Measurements from ENCODE around the gene SLC5A11.

Gene SLC5A11

DNA sequence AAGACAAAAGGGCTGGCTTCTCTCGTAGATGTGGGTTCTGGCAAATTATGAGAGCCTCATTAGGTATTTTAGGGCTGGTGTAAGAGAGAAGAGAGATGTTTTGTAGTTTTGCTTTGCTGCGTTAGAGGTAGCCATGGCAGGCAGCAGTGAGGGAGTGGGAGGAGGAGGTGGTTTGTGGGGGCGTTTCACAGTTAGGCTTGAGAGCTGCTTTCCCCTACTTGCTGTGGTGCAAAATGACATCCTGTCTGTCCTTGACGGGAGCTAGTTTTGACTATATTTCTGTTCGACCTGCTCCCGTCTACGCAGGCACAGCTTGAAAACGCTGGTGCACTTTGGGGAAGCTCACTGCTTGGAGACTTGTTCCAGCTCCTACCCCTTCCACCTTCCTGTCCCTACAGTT is 75.5 kb downstream of the SLC5A11 start:
- no peak for TF ChIP-seq CTCF (IDR thresholded peaks at IDR 0.05; ENCODE audit: control extremely low read depth, extremely low read depth, low read depth, missing control alignments)

GRCh38 chr16:24925163-24925562 is 79.4 kb downstream of the SLC5A11 start:
- ChIA-PET CTCF (no interaction called here), POLR2A (no interaction called here)
- no peak for DNase-seq (ENCODE audit: extremely low spot score)
- TF ChIP-seq CTCF (IDR thresholded peaks at IDR 0.05; ENCODE audit: control extremely low read depth, extremely low read depth, low read depth, missing control alignments), result no peak

More for the DNA sequence above, 75.5 kb downstream of the SLC5A11 start:
- ChIA-PET POLR2A (no interaction called here), CTCF (interaction anchor here (1.0 kb wide), 1 partner anchor 14 kb away, joined by 3 read pairs; no protein-coding TSS in a partner anchor)
- no peak for DNase-seq (ENCODE audit: extremely low spot score)

- ChIA-PET CTCF (interaction anchor here (0.8 to 0.9 kb wide), 2 partner anchors 15 to 24 kb away, joined by 3 to 4 read pairs; no protein-coding TSS in a partner anchor), POLR2A (no interaction called here)
- no peak for TF ChIP-seq CTCF (IDR thresholded peaks at IDR 0.05; ENCODE audit: control extremely low read depth, extremely low read depth, low read depth, missing control alignments)
- no peak for DNase-seq (ENCODE audit: extremely low spot score)
Observed at GRCh38 chr16:24929409-24929808, 83.6 kb downstream of the SLC5A11 start.

DNA sequence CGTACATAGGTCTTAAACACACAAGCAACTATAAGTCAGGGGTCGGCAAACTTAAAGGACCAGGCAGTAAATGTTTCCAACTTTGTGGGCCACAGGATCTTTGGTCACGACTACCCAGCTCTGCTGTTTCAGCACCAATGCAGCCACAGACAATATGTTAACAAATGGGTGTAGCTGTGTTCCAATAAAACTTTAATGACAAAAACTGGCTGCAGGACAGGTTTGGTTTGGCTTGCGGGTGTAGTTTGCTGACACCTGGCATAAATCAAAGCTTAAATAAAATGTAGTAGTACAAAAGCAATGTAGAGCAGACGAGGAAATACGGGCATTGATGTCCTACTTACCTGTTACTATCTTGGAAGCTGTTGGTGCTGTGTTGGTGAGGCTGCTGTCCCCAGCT is 84.7 kb downstream of the SLC5A11 start:
- CTCF ChIA-PET, result interaction anchor here (1.3 kb wide), 1 partner anchor 11 kb away, joined by 3 read pairs; no protein-coding TSS in a partner anchor
- TF ChIP-seq CTCF (IDR thresholded peaks at IDR 0.05; ENCODE audit: control extremely low read depth, extremely low read depth, low read depth, missing control alignments), result no peak
- DNase-seq (ENCODE audit: extremely low spot score), result no peak
- POLR2A ChIA-PET, result no interaction called here

DNA sequence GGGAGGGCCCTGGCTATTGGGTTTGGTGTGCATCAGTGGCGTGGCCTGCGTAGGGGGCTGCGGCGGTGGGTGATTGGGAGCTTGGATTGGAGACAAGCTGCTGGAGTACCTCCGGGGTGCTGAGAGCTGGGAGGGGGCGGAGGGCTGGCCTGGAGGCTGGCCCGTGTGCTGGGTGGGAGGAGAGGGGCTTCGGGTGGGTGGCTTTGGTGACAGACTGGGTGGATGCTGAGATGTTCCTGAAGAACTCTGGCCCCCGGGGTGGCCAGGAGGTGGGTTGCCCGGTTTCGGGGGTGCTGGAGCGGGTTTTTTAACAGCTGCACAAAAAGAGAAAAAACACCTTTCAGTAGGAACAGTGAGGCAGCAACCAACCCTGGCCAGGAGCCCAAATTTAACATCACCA is 85.3 kb downstream of the SLC5A11 start:
- no peak for TF ChIP-seq CTCF (IDR thresholded peaks at IDR 0.05; ENCODE audit: control extremely low read depth, extremely low read depth, low read depth, missing control alignments)
- ChIA-PET POLR2A (no interaction called here), CTCF (interaction anchor here (1.3 kb wide), 1 partner anchor 10 kb away, joined by 3 read pairs; no protein-coding TSS in a partner anchor)
- no peak for DNase-seq (ENCODE audit: extremely low spot score)

DNA sequence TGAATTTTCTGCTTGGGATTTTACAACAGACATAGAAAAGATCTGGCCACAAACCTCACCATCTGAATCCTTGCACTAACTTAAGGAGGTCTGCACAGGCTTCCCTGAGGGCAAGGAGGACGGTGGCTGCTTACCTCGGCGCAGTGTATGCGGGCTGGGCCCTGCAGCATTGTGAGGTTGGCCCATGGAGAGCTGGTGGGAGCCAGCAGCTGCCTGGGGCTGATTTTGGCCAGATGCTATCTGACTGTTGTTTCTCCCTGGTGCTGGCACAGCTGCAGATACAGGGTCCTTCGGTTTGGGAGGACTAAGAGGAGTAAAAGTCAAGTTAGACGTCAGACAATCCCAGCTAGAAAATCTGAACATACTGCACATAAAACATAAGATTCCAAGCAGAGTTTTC is 89.6 kb downstream of the SLC5A11 start:
- no peak for DNase-seq (ENCODE audit: extremely low spot score)
- ChIA-PET CTCF (interaction anchor here (0.8 to 1.4 kb wide), 2 partner anchors 9 to 11 kb away, joined by 3 read pairs; no protein-coding TSS in a partner anchor), POLR2A (no interaction called here)
- TF ChIP-seq CTCF (IDR thresholded peaks at IDR 0.05; ENCODE audit: control extremely low read depth, extremely low read depth, low read depth, missing control alignments), result no peak
